ENCODE measurements around the gene SLC6A3.

DNA sequence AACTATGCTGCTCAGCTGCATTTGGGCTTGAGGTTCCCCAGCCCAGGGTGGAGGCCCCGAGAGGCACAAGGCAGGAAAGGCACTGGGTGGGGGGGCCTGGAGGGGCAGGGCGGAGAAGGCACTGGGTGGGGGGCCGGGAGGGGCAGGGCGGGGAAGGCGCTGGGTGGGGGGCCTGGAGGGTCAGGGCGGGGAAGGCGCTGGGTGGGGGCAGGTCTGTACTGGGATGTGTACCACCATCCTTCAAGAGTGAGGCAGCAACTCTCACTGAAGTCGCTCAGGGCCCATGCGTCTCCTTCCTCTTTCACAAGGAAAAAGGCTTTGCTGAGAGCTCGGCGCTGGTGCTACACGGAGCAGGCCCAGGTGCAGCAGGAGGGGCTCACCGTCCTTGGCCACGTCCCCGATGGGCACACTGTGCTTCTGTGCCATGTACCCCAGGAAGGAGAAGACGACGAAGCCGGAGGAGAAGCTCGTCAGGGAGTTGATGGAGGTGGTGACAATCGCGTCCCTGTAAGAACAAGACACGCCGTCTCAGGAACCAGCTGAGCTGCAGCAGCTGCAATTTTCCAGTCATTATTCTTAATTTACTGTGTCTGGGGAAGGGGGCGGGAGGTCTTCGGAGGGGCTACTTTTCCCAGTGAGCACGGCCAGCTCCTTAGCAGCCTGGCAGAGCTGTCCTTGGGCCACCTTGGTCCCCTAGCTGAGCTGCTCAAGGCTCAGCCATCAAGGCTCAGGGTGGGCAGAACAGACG is 30.8 kb downstream of the SLC6A3 start:
- TF ChIP-seq, protein P1, sequence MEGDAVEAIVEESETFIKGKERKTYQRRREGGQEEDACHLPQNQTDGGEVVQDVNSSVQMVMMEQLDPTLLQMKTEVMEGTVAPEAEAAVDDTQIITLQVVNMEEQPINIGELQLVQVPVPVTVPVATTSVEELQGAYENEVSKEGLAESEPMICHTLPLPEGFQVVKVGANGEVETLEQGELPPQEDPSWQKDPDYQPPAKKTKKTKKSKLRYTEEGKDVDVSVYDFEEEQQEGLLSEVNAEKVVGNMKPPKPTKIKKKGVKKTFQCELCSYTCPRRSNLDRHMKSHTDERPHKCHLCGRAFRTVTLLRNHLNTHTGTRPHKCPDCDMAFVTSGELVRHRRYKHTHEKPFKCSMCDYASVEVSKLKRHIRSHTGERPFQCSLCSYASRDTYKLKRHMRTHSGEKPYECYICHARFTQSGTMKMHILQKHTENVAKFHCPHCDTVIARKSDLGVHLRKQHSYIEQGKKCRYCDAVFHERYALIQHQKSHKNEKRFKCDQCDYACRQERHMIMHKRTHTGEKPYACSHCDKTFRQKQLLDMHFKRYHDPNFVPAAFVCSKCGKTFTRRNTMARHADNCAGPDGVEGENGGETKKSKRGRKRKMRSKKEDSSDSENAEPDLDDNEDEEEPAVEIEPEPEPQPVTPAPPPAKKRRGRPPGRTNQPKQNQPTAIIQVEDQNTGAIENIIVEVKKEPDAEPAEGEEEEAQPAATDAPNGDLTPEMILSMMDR (conservative IDR thresholded peaks at IDR 0.05; ENCODE audit: low read depth, low read length), result no peak
- TF ChIP-seq EZH2 (IDR thresholded peaks at IDR 0.05; ENCODE audit: borderline replicate concordance, low read depth, low read length, poor library complexity, severe bottlenecking), result no peak
